Peyer's patch (tissue), 4 donors: ENCODE results near the gene JCAD. TPM values are rescaled to one million over a fixed set of nuclear protein-coding genes. Genes with fewer than 3 reads are reported as not detected.

ENCODE experiments used
- DNase-seq, 3 donors: peaks; one replicate each; pipeline ENCODE4 v3.0.0-alpha.2; 2017 to 2019
- H3K27ac ChIP-seq, 4 donors: fragments of 200-600 bp; sonication (generic); one replicate each; pipeline ENCODE4 v1.5.1; 2016 to 2019
- H3K27me3 ChIP-seq, 2 donors: fragments of 200-600 bp; sonication (generic); one replicate each; pipeline ENCODE4 v1.5.1; 2019
- H3K36me3 ChIP-seq, 3 donors: fragments of 200-600 bp; sonication (generic); one replicate each; pipeline ENCODE4 v1.5.1; 2016 to 2019
- H3K4me1 ChIP-seq, 4 donors: fragments of 200-600 bp; sonication (generic); one replicate each; pipeline ENCODE4 v1.5.1; 2016 to 2019
- H3K4me3 ChIP-seq, 4 donors: fragments of 200-600 bp; sonication (generic); 1 replicate in 3 of 4; 2 replicates in 1 of 4; pipeline ENCODE4 v1.5.1; 2016 to 2019; ENCODE audit warnings: mild to moderate bottlenecking in 1 of 4
- H3K9me3 ChIP-seq, 4 donors: fragments of 200-600 bp; sonication (generic); one replicate each; pipeline ENCODE4 v1.5.1; 2016 to 2019; ENCODE audit warnings: mild to moderate bottlenecking in 1 of 4
- CTCF ChIP-seq, 6 experiments: fragments of 450-650 bp in 4 of 6; fragments of 200-600 bp in 2 of 6; sonication (generic) in 1 of 6; IDR thresholded peaks; one replicate each; pipeline ENCODE4 v1.5.1; 2017 to 2019; ENCODE audit warnings: antibody characterized with exemption in 6 of 6, mild to moderate bottlenecking in 3 of 6, moderate library complexity in 1 of 6
- POLR2A ChIP-seq, 2 donors: fragments of 450-650 bp; IDR thresholded peaks; one replicate each; pipeline ENCODE4 v1.5.1; 2017; ENCODE audit warnings: antibody characterized with exemption in 2 of 2, mild to moderate bottlenecking in 2 of 2, moderate library complexity in 2 of 2
- total RNA-seq, 4 donors: library from RNA; depleted of rRNA; stranded (reverse); fragments of >200 nt; gene quantifications; one replicate each; pipeline ENCODE4 v1.1.0, GENCODE V29; 2016

The JCAD gene
- total RNA-seq, 4 donors from 2014 or later, result 0.53 to 5.8 (median 2.6) TPM

GRCh38 chr10:30017966-30018365 is 41.4 kb downstream of the JCAD start:
- no peaks in the 10 kb centered on the region for H3K9me3 ChIP-seq
- no peaks in the 10 kb centered on the region for H3K27me3 ChIP-seq
- TF ChIP-seq POLR2A (IDR thresholded peaks at IDR 0.05), result no peak
- no peak for TF ChIP-seq CTCF (IDR thresholded peaks at IDR 0.05)
- no peaks in the 10 kb centered on the region for H3K4me1 ChIP-seq
- H3K4me3 ChIP-seq, result no peak overlapping the region
- no peaks in the 10 kb centered on the region for H3K36me3 ChIP-seq
- no peak overlapping the region for H3K27ac ChIP-seq
- DNase-seq, result no peak

GRCh38 chr10:30017556-30017955 is 41.8 kb downstream of the JCAD start:
- no peaks in the 10 kb centered on the region for H3K27me3 ChIP-seq
- no peak overlapping the region for H3K27ac ChIP-seq
- no peaks in the 10 kb centered on the region for H3K9me3 ChIP-seq
- H3K4me3 ChIP-seq, result no peak overlapping the region
- no peaks in the 10 kb centered on the region for H3K4me1 ChIP-seq
- no peaks in the 10 kb centered on the region for H3K36me3 ChIP-seq
- DNase-seq, result no peak
- TF ChIP-seq POLR2A (IDR thresholded peaks at IDR 0.05), result no peak
- TF ChIP-seq CTCF (IDR thresholded peaks at IDR 0.05), result no peak

- Histone ChIP-seq H3K27ac (no peak overlapping the region), H3K9me3 (no peaks in the 10 kb centered on the region), H3K27me3 (no peaks in the 10 kb centered on the region), H3K36me3 (no peaks in the 10 kb centered on the region), H3K4me3 (no peak overlapping the region), H3K4me1 (no peaks in the 10 kb centered on the region)
- TF ChIP-seq POLR2A (IDR thresholded peaks at IDR 0.05) (no peak), CTCF (IDR thresholded peaks at IDR 0.05) (no peak)
- DNase-seq, result no peak
Observed at GRCh38 chr10:30014511-30014910, 44.9 kb downstream of the JCAD start.

GRCh38 chr10:30013757-30014156 is 45.6 kb downstream of the JCAD start:
- DNase-seq, result no peak
- Histone ChIP-seq H3K27me3 (no peaks in the 10 kb centered on the region), H3K9me3 (no peaks in the 10 kb centered on the region), H3K4me1 (no peaks in the 10 kb centered on the region), H3K36me3 (no peaks in the 10 kb centered on the region), H3K27ac (no peak overlapping the region), H3K4me3 (no peak overlapping the region)
- TF ChIP-seq POLR2A (IDR thresholded peaks at IDR 0.05) (no peak), CTCF (IDR thresholded peaks at IDR 0.05) (no peak)

DNA sequence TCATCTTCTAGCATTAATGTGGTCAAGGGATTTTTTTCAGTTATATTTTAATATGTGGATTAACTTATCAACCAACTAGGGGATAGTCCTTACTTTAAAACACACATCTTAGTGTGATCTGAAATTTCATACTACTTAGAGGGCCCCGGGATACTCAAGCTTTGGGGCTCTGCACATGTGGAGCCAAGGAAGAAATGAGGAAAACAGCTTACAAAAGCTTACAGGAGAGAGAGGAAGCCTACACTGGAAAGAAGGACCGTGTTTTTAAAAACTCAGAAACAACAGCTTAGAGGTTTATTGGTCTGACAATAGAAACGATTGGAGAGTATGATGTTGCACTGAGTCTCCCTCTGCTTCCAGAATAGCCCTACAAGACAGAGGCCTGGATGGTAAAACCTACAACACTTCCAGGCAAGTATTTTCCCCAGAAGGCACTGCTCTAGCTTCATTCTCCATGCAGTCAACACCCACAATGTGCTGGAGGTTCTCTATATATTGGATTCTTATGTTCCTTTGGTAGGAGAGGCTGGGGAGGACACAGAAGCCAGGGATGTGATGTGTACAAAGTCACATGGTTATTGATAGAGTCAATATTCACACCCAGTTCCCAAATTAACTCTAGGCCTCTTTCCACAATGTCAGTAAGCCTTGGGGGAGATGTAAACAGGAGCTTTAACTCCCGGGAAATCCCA is 47.3 kb downstream of the JCAD start:
- no peak for DNase-seq
- Histone ChIP-seq H3K9me3 (no peaks in the 10 kb centered on the region), H3K4me1 (no peaks in the 10 kb centered on the region), H3K36me3 (no peaks in the 10 kb centered on the region), H3K27ac (no peak overlapping the region), H3K27me3 (no peaks in the 10 kb centered on the region), H3K4me3 (no peak overlapping the region)
- TF ChIP-seq CTCF (IDR thresholded peaks at IDR 0.05), result no peak
- no peak for TF ChIP-seq POLR2A (IDR thresholded peaks at IDR 0.05)

DNA sequence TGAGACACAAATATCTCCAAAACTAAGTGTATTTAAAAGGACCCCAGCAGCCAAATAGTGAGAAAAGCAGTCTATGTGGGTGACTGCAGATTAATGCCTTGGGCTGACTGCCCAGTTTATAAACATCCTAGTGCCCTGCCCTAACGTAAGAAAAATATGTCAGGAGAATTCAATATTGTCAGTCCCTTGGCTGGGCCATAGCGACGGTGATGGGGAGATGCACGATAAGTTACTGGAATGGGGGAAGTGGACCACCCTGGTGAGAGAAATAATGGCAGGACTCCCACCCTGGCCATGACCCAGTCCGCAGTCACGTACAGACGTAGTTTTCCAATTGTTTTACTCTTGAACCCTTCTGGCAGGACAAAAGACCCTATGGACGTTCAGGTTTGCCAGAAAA is 48.0 kb downstream of the JCAD start:
- Histone ChIP-seq H3K4me1 (no peaks in the 10 kb centered on the region), H3K4me3 (no peak overlapping the region), H3K9me3 (no peaks in the 10 kb centered on the region), H3K27ac (no peak overlapping the region), H3K36me3 (no peaks in the 10 kb centered on the region), H3K27me3 (no peaks in the 10 kb centered on the region)
- no peak for DNase-seq
- no peak for TF ChIP-seq CTCF (IDR thresholded peaks at IDR 0.05)
- no peak for TF ChIP-seq POLR2A (IDR thresholded peaks at IDR 0.05)
